ENCODE results near the gene CUL1. TPM values are rescaled to one million over a fixed set of nuclear protein-coding genes. Genes with fewer than 3 reads are reported as not detected.

CUL1 gene
- total and polyA plus RNA-seq, 11 donors = 17.5 to 58.3 (median 43.6) TPM

GRCh38 chr7:148835854-148836253 lies 137.2 kb downstream of the CUL1 start:
- intact Hi-C loops (cut with DNase I) = no loop called here
- Histone ChIP-seq H3K4me1 (peaks cover 0 to 6% (median 0%) of the 10 kb centered on the region in 12 donors), H3K4me3 (no peak overlapping the region), H3K9me3 (no peaks in the 10 kb centered on the region), H3K36me3 (peaks cover 0 to 8% (median 0%) of the 10 kb centered on the region in 9 donors), H3K27ac (no peak overlapping the region), H3K27me3 (no peaks in the 10 kb centered on the region)
- WGBS, 4 donors = 94 to 97% (median 96%) methylated on average over 4 of the region's 4 CpGs
- TF ChIP-seq, protein P1, sequence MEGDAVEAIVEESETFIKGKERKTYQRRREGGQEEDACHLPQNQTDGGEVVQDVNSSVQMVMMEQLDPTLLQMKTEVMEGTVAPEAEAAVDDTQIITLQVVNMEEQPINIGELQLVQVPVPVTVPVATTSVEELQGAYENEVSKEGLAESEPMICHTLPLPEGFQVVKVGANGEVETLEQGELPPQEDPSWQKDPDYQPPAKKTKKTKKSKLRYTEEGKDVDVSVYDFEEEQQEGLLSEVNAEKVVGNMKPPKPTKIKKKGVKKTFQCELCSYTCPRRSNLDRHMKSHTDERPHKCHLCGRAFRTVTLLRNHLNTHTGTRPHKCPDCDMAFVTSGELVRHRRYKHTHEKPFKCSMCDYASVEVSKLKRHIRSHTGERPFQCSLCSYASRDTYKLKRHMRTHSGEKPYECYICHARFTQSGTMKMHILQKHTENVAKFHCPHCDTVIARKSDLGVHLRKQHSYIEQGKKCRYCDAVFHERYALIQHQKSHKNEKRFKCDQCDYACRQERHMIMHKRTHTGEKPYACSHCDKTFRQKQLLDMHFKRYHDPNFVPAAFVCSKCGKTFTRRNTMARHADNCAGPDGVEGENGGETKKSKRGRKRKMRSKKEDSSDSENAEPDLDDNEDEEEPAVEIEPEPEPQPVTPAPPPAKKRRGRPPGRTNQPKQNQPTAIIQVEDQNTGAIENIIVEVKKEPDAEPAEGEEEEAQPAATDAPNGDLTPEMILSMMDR (IDR thresholded peaks at IDR 0.05) = no peak
- ATAC-seq (no peak), DNase-seq (no peak)

DNA sequence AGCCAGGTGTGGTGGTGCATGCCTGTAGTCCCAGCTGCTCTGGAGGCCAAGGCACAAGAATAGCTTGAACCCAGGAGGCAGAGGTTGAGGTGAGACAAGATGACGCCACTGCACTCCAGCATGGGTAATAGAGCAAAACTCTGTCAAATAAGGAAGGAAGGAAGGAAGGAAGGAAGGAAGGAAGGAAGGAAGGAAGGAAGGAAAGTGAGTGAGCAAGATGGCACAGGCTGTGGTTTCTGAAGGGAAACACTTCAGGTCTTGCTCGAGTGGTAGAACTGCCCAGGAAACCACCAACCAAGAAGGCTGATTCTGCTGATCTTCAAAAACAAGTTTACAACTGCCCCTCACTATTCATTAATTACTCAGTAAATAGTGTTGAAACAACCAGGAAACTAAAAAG lies 140.2 kb downstream of the CUL1 start:
- intact Hi-C loops (cut with DNase I) = no loop called here
- TF ChIP-seq POLR2A (IDR thresholded peaks at IDR 0.05) = no peak
- TF ChIP-seq, protein P1 (IDR thresholded peaks at IDR 0.05) = no peak
- WGBS, 4 donors = 78 to 85% (median 83%) methylated on average over 2 of the region's 2 CpGs
- H3K4me3 ChIP-seq = no peak overlapping the region
- peaks cover 0 to 6% (median 0%) of the 10 kb centered on the region in 12 donors for H3K4me1 ChIP-seq
- no peaks in the 10 kb centered on the region for H3K36me3 ChIP-seq
- no peak for DNase-seq
- ATAC-seq = no peak
- no peaks in the 10 kb centered on the region for H3K9me3 ChIP-seq
- H3K27ac ChIP-seq = no peak overlapping the region
- H3K27me3 ChIP-seq = no peaks in the 10 kb centered on the region

DNA sequence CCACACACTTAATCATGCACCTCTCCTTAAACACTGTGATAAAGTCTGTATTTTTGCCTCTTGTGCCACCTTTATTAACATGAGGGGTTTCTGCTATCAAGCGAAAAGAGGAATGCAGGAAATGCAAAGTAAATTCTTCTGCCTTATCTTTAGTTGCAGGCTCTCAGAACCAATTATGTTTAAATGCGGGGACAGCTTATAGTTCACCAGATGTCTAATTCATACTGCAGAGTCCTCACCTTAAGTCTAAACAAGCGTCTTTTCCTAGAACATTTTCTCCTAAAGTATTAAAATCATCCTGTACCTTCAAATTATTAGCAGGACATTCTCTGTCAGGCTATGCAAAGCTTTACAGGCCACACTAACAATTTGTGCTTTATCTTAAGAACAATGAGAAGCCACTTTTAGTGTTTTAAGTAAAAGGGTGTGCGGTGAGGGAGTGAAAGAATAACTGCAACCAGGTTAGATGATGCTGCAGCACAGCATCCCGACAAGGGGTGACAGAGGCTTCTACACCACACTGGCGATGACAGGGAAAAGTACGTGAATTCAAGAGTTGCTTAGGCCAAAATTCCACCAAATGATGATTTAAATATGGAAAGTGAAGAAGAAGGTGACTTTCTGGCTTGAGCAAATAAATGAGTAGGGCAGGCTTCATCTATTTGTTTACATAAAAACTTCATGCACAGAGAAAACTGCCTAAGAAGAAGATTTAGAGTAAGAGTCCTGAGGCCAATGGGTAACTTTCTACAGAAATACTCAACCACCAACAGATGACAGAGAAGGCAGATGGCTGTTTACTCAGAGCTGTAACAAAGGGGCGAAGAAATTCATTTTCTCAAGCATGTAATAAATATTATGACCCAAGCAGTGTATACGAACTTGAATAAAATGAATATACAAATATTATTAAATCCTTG lies 149.4 kb downstream of the CUL1 start:
- no peaks in the 10 kb centered on the region for H3K9me3 ChIP-seq
- no peak for DNase-seq
- H3K4me1 ChIP-seq = peaks cover 0 to 12% (median 0%) of the 10 kb centered on the region in 12 donors
- intact Hi-C loops (cut with DNase I) = no loop called here
- ATAC-seq = no peak
- 68 to 79% (median 74%) methylated on average over 9 of the region's 9 CpGs for WGBS, 4 donors
- H3K4me3 ChIP-seq = no peak overlapping the region
- no peak overlapping the region for H3K27ac ChIP-seq
- TF ChIP-seq POLR2A (IDR thresholded peaks at IDR 0.05) = no peak
- TF ChIP-seq, protein P1 (IDR thresholded peaks at IDR 0.05) = no peak
- H3K36me3 ChIP-seq = no peaks in the 10 kb centered on the region
- no peaks in the 10 kb centered on the region for H3K27me3 ChIP-seq

DNA sequence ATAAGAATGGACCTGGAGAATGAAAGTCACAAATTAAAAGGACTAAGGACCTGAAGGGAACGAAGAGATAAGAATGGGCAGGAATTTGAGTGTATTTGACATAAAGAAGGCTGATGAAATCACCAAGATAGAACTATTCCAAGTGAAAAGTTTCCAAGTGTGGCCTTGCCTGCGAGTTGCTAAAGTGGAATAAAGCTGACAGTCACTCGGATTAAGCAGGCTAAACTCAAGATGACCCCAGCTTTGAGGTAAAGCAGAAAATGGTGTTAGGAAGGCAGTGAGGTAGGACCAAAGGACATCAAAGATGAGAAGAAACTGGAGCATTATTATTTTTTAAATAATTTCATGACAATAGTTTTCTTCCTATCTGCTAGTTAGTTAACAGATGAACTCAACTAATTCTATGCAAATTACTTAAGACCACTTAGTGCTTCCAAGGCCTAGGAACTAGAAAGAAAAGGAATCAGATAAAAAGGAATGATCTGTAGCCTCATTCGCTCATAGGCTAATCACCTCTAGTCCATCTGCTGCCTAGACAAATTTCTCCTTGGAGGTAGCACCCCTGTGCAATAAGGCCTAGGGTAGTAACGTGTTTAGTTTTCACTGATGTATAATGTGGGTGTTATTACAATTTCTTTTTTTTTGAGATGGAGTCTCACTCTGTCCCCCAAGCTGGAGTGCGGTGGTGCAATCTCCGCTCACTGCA lies 150.8 kb downstream of the CUL1 start:
- 85 to 88% (median 86%) methylated on average over 7 of the region's 7 CpGs for WGBS, 4 donors
- DNase-seq (no peak), ATAC-seq (no peak)
- H3K9me3 ChIP-seq = no peaks in the 10 kb centered on the region
- TF ChIP-seq, protein P1 (IDR thresholded peaks at IDR 0.05) = no peak
- TF ChIP-seq POLR2A (IDR thresholded peaks at IDR 0.05) = no peak
- no peaks in the 10 kb centered on the region for H3K36me3 ChIP-seq
- no peak overlapping the region for H3K27ac ChIP-seq
- H3K4me1 ChIP-seq = peaks cover 0 to 12% (median 0%) of the 10 kb centered on the region in 12 donors
- intact Hi-C loops (cut with DNase I) = loop anchor here in 1 of 10 donors (10.0 kb wide), 1 partner anchor 115 kb away; no protein-coding TSS in a partner anchor
- no peak overlapping the region for H3K4me3 ChIP-seq
- no peaks in the 10 kb centered on the region for H3K27me3 ChIP-seq
